ENCODE measurements around the gene PUS1.

GRCh38 chr12:131939007-131939406 lies 9.9 kb downstream of the PUS1 start:
- TF ChIP-seq CTCF (conservative IDR thresholded peaks at IDR 0.05) (no peak), ZFX (IDR thresholded peaks at IDR 0.05) (no peak)

Data from C4-2B (cell line).